Measurements from ENCODE around the gene NIPBL. TPM values are rescaled to one million over a fixed set of nuclear protein-coding genes. Genes with fewer than 3 reads are reported as not detected.
A peak's percentile ranks its signal among the peaks of the same experiment; 100 is the strongest.

The NIPBL gene
- total RNA-seq, 1 donor = 41.8 TPM

- no peak for DNase-seq (ENCODE audit: low read depth)
- TF ChIP-seq CTCF (IDR thresholded peaks at IDR 0.05; ENCODE audit: insufficient read depth, low read length) = no peak
- no peak overlapping the region for H3K4me3 ChIP-seq (ENCODE audit: low read depth, low read length)
Observed at GRCh38 chr5:36919650-36920049, 43.1 kb downstream of the NIPBL start.

- peak; percentile 60 for DNase-seq (ENCODE audit: low read depth)
- H3K4me3 ChIP-seq (ENCODE audit: low read depth, low read length) = no peak overlapping the region
- no peak for TF ChIP-seq CTCF (IDR thresholded peaks at IDR 0.05; ENCODE audit: insufficient read depth, low read length)
Observed at GRCh38 chr5:36928947-36929346, 52.4 kb downstream of the NIPBL start.

- DNase-seq (ENCODE audit: low read depth) = no peak
- H3K4me3 ChIP-seq (ENCODE audit: low read depth, low read length) = no peak overlapping the region
- no peak for TF ChIP-seq CTCF (IDR thresholded peaks at IDR 0.05; ENCODE audit: insufficient read depth, low read length)
Observed at GRCh38 chr5:36929438-36929837, 52.9 kb downstream of the NIPBL start.

- no peak for TF ChIP-seq CTCF (IDR thresholded peaks at IDR 0.05; ENCODE audit: insufficient read depth, low read length)
- H3K4me3 ChIP-seq (ENCODE audit: low read depth, low read length) = no peak overlapping the region
- DNase-seq (ENCODE audit: low read depth) = no peak
Observed at GRCh38 chr5:36932056-36932455, 55.5 kb downstream of the NIPBL start.

GRCh38 chr5:36932699-36933098 is 56.1 kb downstream of the NIPBL start:
- DNase-seq (ENCODE audit: low read depth) = no peak
- no peak for TF ChIP-seq CTCF (IDR thresholded peaks at IDR 0.05; ENCODE audit: insufficient read depth, low read length)
- H3K4me3 ChIP-seq (ENCODE audit: low read depth, low read length) = no peak overlapping the region

- TF ChIP-seq CTCF (IDR thresholded peaks at IDR 0.05; ENCODE audit: insufficient read depth, low read length) = no peak
- H3K4me3 ChIP-seq (ENCODE audit: low read depth, low read length) = no peak overlapping the region
- DNase-seq (ENCODE audit: low read depth) = no peak
Observed at GRCh38 chr5:36934740-36935356, 58.3 kb downstream of the NIPBL start.

- no peak for DNase-seq (ENCODE audit: low read depth)
- TF ChIP-seq CTCF (IDR thresholded peaks at IDR 0.05; ENCODE audit: insufficient read depth, low read length) = no peak
- no peak overlapping the region for H3K4me3 ChIP-seq (ENCODE audit: low read depth, low read length)
Observed at GRCh38 chr5:36935805-36936204, 59.2 kb downstream of the NIPBL start.
